Neuronal stem cell (in vitro differentiated cells): Measurements from ENCODE around the gene BRD8.
"Not testable (repeated sequence)": the region's sequence is repeated elsewhere in the genome, so short reads cannot be mapped to it uniquely, and the experiment has no call there.

Experiments
- DNase-seq: peaks from one replicate; pipeline ENCODE4 v3.0.0-alpha.2; 2013; ENCODE audit warnings: low spot score
- H2AFZ ChIP-seq: one replicate; pipeline ENCODE4 v1.6.1; 2013; ENCODE audit warnings: mild to moderate bottlenecking, low read length, inconsistent platforms
- H2AK5ac ChIP-seq: 2 replicates; pipeline ENCODE4 v1.6.1; 2013; ENCODE audit warnings: low read depth, mild to moderate bottlenecking, inconsistent platforms, low read length, moderate library complexity, mixed read lengths
- H2BK120ac ChIP-seq: 2 replicates; pipeline ENCODE4 v1.6.1; 2013; ENCODE audit warnings: low read depth, mild to moderate bottlenecking, inconsistent platforms, low read length, moderate library complexity, mixed read lengths
- H2BK12ac ChIP-seq: one replicate; pipeline ENCODE4 v1.6.1; 2013; ENCODE audit warnings: low read length, inconsistent platforms
- H2BK15ac ChIP-seq: 2 replicates; pipeline ENCODE4 v1.6.1; 2013; ENCODE audit warnings: mild to moderate bottlenecking, low read length, inconsistent platforms, mixed read lengths
- H2BK5ac ChIP-seq: one replicate; pipeline ENCODE4 v1.6.1; 2013; ENCODE audit warnings: inconsistent platforms, mild to moderate bottlenecking, low read length, moderate library complexity
- H3K14ac ChIP-seq: one replicate; pipeline ENCODE4 v1.6.1; 2013; ENCODE audit warnings: low read length, inconsistent platforms
- H3K18ac ChIP-seq: 2 replicates; pipeline ENCODE4 v1.6.1; 2013; ENCODE audit warnings: low read length, inconsistent platforms
- H3K23ac ChIP-seq: 2 replicates; pipeline ENCODE4 v1.6.1; 2013; ENCODE audit warnings: low read depth, mild to moderate bottlenecking, mixed read lengths, low read length, inconsistent platforms; ENCODE audit not compliant: poor library complexity
- H3K27ac ChIP-seq: replicated peaks from 3 replicates; pipeline ENCODE4 v1.5.1; 2013; ENCODE audit warnings: low read length, inconsistent platforms
- H3K27me3 ChIP-seq, 3 experiments: 2 replicates each; pipeline ENCODE4 v1.6.1; 2013; ENCODE audit warnings: low read length in 3 of 3, mild to moderate bottlenecking in 2 of 3, inconsistent platforms in 1 of 3, low read depth in 1 of 3, mixed read lengths in 1 of 3, moderate library complexity in 1 of 3; ENCODE audit not compliant: control insufficient read depth in 3 of 3, insufficient read depth in 3 of 3
- H3K36me3 ChIP-seq, 2 donors: replicated peaks in 1 of 2; 2 replicates each; pipeline ENCODE4 v1.6.1; 2013; ENCODE audit warnings: low read length in 2 of 2; ENCODE audit not compliant: control insufficient read depth in 2 of 2, insufficient read depth in 2 of 2
- H3K4ac ChIP-seq: 2 replicates; pipeline ENCODE4 v1.6.1; 2013; ENCODE audit warnings: inconsistent platforms, mild to moderate bottlenecking, low read length, moderate library complexity
- H3K4me1 ChIP-seq, 2 donors: 1 replicate in 1 of 2; 2 replicates in 1 of 2; pipeline ENCODE4 v1.6.1; 2013; ENCODE audit warnings: low read length in 2 of 2, low read depth in 1 of 2; ENCODE audit not compliant: control insufficient read depth in 2 of 2, insufficient read depth in 1 of 2
- H3K4me2 ChIP-seq: one replicate; pipeline ENCODE4 v1.6.1; 2013; ENCODE audit warnings: mild to moderate bottlenecking, low read length, inconsistent platforms; ENCODE audit not compliant: insufficient read depth, poor library complexity, severe bottlenecking
- H3K4me3 ChIP-seq, 2 donors: 2 replicates each; pipeline ENCODE4 v1.5.1; 2013; ENCODE audit warnings: low read length in 2 of 2, mild to moderate bottlenecking in 2 of 2, inconsistent platforms in 1 of 2, moderate library complexity in 1 of 2
- H3K79me1 ChIP-seq: one replicate; pipeline ENCODE4 v1.6.1; 2013; ENCODE audit warnings: low read depth, mild to moderate bottlenecking, inconsistent platforms, low read length, moderate library complexity
- H3K9ac ChIP-seq: one replicate; pipeline ENCODE4 v1.6.1; 2013; ENCODE audit warnings: mild to moderate bottlenecking, low read depth, low read length, inconsistent platforms; ENCODE audit not compliant: poor library complexity
- H3K9me3 ChIP-seq, 2 donors: replicated peaks in 1 of 2; 2 replicates each; pipeline versions ENCODE3 to v1.6.1; 2013; ENCODE audit warnings: low read length in 2 of 2, mild to moderate bottlenecking in 2 of 2, inconsistent platforms in 1 of 2, low read depth in 1 of 2, mixed read lengths in 1 of 2, moderate library complexity in 1 of 2; ENCODE audit not compliant: control insufficient read depth in 2 of 2, insufficient read depth in 1 of 2
- H4K8ac ChIP-seq: one replicate; pipeline ENCODE4 v1.6.1; 2013; ENCODE audit warnings: low read depth, mild to moderate bottlenecking, inconsistent platforms, low read length, moderate library complexity
- H4K91ac ChIP-seq: one replicate; pipeline ENCODE4 v1.6.1; 2013; ENCODE audit warnings: low read length, low read depth, mild to moderate bottlenecking, inconsistent platforms; ENCODE audit not compliant: poor library complexity
- WGBS, 2 donors: extraction: QIAGEN DNeasy Blood & Tissue Kit; methylation state at CpG; one replicate each; pipeline ENCODE4 v1.1.7; 2013; ENCODE audit warnings: missing lambda C conversion rate in 2 of 2, mixed read lengths in 1 of 2; ENCODE audit not compliant: insufficient read length in 2 of 2, insufficient replicate concordance in 1 of 2; ENCODE audit errors: extremely low coverage in 2 of 2; 5-methylcytosine and 5-hydroxymethylcytosine counted together

BRD8 gene

GRCh38 chr5:138160706-138161105 lies 17.7 kb downstream of the BRD8 start:
- no peak overlapping the region for H3K4me2 ChIP-seq
- no peak overlapping the region for H2BK12ac ChIP-seq
- H3K79me1 ChIP-seq, result no peaks in the 10 kb centered on the region
- H3K4me1 ChIP-seq, result no peaks in the 10 kb centered on the region
- no peak overlapping the region for H2BK15ac ChIP-seq
- H3K27me3 ChIP-seq, result no peaks in the 10 kb centered on the region
- H4K91ac ChIP-seq, result no peak overlapping the region
- no peak overlapping the region for H3K14ac ChIP-seq
- peaks cover 57 to 94% of the 10 kb centered on the region in 2 donors for H3K36me3 ChIP-seq
- no peak overlapping the region for H3K9ac ChIP-seq
- no peak for DNase-seq
- H3K9me3 ChIP-seq, result peaks cover 0 to 2% of the 10 kb centered on the region in 2 donors
- no peak overlapping the region for H2AK5ac ChIP-seq
- no peak overlapping the region for H3K27ac ChIP-seq
- H4K8ac ChIP-seq, result no peak overlapping the region
- no peak overlapping the region for H3K4ac ChIP-seq
- WGBS, 2 donors, result no CpG with 5 or more reads among the region's 4 CpGs
- no peak overlapping the region for H3K18ac ChIP-seq
- no peak overlapping the region for H2BK120ac ChIP-seq
- no peak overlapping the region for H3K23ac ChIP-seq
- H2AFZ ChIP-seq, result no peak overlapping the region
- H2BK5ac ChIP-seq, result no peak overlapping the region
- H3K4me3 ChIP-seq, result no peak overlapping the region

- Histone ChIP-seq H3K79me1 (no peaks in the 10 kb centered on the region), H2BK5ac (no peak overlapping the region), H3K9me3 (peaks cover 0 to 2% of the 10 kb centered on the region in 2 donors), H3K4me3 (peak overlapping the region in 1 of 2 donors; percentile 37), H3K27ac (no peak overlapping the region), H3K4me2 (no peak overlapping the region), H2BK120ac (no peak overlapping the region), H3K23ac (no peak overlapping the region), H2BK12ac (no peak overlapping the region), H4K8ac (no peak overlapping the region), H4K91ac (no peak overlapping the region), H3K4ac (no peak overlapping the region), H2AFZ (no peak overlapping the region), H2BK15ac (no peak overlapping the region), H3K18ac (no peak overlapping the region), H2AK5ac (no peak overlapping the region), H3K36me3 (peaks cover 50 to 87% of the 10 kb centered on the region in 2 donors), H3K9ac (no peak overlapping the region), H3K27me3 (no peaks in the 10 kb centered on the region), H3K4me1 (no peaks in the 10 kb centered on the region), H3K14ac (no peak overlapping the region)
- no peak for DNase-seq
- WGBS, 2 donors, result no CpG with 5 or more reads among the region's 5 CpGs
Measured at GRCh38 chr5:138159666-138160065, 18.8 kb downstream of the BRD8 start.

DNA sequence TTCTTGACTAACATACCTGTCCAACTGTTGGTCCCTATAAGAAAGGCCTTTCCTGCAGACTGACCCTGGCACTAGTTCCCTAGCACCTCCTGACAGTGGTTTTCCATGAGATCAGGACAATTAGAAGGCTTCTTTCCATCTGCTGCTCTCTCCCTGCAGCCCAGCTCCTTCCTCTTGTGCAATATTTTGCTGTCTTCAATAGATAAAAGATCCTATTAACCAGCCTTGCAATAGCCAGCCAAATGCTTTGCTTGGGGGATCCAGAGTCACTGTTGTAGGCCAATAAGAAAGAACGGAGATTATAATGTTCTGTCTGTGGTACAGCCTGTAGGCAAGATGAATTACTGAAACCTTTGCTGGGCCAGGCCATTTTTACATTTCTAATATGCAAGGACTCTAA lies 20.8 kb downstream of the BRD8 start:
- H3K27ac ChIP-seq, result no peak overlapping the region
- H2BK12ac ChIP-seq, result no peak overlapping the region
- H2BK15ac ChIP-seq, result no peak overlapping the region
- H2BK120ac ChIP-seq, result no peak overlapping the region
- no peaks in the 10 kb centered on the region for H3K4me1 ChIP-seq
- H3K14ac ChIP-seq, result no peak overlapping the region
- no peaks in the 10 kb centered on the region for H3K27me3 ChIP-seq
- H4K8ac ChIP-seq, result no peak overlapping the region
- DNase-seq, result no peak
- H3K36me3 ChIP-seq, result peaks cover 37 to 66% of the 10 kb centered on the region in 2 donors
- H3K18ac ChIP-seq, result no peak overlapping the region
- no peak overlapping the region for H3K4ac ChIP-seq
- no peak overlapping the region for H2AFZ ChIP-seq
- no peak overlapping the region for H3K9ac ChIP-seq
- no peak overlapping the region for H3K23ac ChIP-seq
- H3K4me2 ChIP-seq, result no peak overlapping the region
- H3K79me1 ChIP-seq, result no peaks in the 10 kb centered on the region
- H2AK5ac ChIP-seq, result no peak overlapping the region
- no peak overlapping the region for H2BK5ac ChIP-seq
- peaks cover 0 to 2% of the 10 kb centered on the region in 2 donors for H3K9me3 ChIP-seq
- H3K4me3 ChIP-seq, result no peak overlapping the region
- no peak overlapping the region for H4K91ac ChIP-seq
- no CpG with 5 or more reads among the region's 1 CpG for WGBS, 2 donors

- H3K36me3 ChIP-seq, result peaks cover 27 to 50% of the 10 kb centered on the region in 2 donors
- H2BK15ac ChIP-seq, H3K18ac ChIP-seq, H3K27me3 ChIP-seq, H2AFZ ChIP-seq, H2BK5ac ChIP-seq, H4K8ac ChIP-seq, H3K14ac ChIP-seq, H3K4me3 ChIP-seq, H2BK120ac ChIP-seq, H3K4me1 ChIP-seq, H2AK5ac ChIP-seq, H3K4me2 ChIP-seq, H2BK12ac ChIP-seq, H3K4ac ChIP-seq, H3K9me3 ChIP-seq, H3K9ac ChIP-seq, H3K27ac ChIP-seq, DNase-seq, H3K23ac ChIP-seq, H3K79me1 ChIP-seq, H4K91ac ChIP-seq: not testable (repeated sequence)
- no CpG with 5 or more reads among the region's 9 CpGs for WGBS, 2 donors
Measured at GRCh38 chr5:138155977-138156376, 22.5 kb downstream of the BRD8 start.
